ENCODE measurements around the gene TMEM147. TPM values are rescaled to one million over a fixed set of nuclear protein-coding genes. Genes with fewer than 3 reads are reported as not detected.

TMEM147 gene
- total and polyA plus RNA-seq, 10 of the 15 experiments (the other 5 are each of a cell fraction or from before 2014, with no cell fraction given) = 53.4 to 145 (median 79.3) TPM

- TF ChIP-seq, protein P1, sequence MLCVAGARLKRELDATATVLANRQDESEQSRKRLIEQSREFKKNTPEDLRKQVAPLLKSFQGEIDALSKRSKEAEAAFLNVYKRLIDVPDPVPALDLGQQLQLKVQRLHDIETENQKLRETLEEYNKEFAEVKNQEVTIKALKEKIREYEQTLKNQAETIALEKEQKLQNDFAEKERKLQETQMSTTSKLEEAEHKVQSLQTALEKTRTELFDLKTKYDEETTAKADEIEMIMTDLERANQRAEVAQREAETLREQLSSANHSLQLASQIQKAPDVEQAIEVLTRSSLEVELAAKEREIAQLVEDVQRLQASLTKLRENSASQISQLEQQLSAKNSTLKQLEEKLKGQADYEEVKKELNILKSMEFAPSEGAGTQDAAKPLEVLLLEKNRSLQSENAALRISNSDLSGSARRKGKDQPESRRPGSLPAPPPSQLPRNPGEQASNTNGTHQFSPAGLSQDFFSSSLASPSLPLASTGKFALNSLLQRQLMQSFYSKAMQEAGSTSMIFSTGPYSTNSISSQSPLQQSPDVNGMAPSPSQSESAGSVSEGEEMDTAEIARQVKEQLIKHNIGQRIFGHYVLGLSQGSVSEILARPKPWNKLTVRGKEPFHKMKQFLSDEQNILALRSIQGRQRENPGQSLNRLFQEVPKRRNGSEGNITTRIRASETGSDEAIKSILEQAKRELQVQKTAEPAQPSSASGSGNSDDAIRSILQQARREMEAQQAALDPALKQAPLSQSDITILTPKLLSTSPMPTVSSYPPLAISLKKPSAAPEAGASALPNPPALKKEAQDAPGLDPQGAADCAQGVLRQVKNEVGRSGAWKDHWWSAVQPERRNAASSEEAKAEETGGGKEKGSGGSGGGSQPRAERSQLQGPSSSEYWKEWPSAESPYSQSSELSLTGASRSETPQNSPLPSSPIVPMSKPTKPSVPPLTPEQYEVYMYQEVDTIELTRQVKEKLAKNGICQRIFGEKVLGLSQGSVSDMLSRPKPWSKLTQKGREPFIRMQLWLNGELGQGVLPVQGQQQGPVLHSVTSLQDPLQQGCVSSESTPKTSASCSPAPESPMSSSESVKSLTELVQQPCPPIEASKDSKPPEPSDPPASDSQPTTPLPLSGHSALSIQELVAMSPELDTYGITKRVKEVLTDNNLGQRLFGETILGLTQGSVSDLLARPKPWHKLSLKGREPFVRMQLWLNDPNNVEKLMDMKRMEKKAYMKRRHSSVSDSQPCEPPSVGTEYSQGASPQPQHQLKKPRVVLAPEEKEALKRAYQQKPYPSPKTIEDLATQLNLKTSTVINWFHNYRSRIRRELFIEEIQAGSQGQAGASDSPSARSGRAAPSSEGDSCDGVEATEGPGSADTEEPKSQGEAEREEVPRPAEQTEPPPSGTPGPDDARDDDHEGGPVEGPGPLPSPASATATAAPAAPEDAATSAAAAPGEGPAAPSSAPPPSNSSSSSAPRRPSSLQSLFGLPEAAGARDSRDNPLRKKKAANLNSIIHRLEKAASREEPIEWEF (IDR thresholded peaks at IDR 0.05; ENCODE audit: insufficient replicate concordance, low read depth, low read length) = no peak
- TF ChIP-seq POLR2AphosphoS5 (IDR thresholded peaks at IDR 0.05; ENCODE audit: low read length) (no peak), CHD4 (IDR thresholded peaks at IDR 0.05) (no peak)
These were observed 50.5 kb downstream of the TMEM147 start (continued) for GRCh38 chr19:35595928-35596327.

- Histone ChIP-seq H3K9me3 (replicated peaks; ENCODE audit: control insufficient read depth, insufficient read depth, low read length) (no peaks in the 10 kb centered on the region), H3K27ac (ENCODE audit: control insufficient read depth, insufficient read depth) (0 out of 2 replicates have a peak overlapping the region, but pooled peaks have one; percentile 13), H3K27me3 (replicated peaks in 1 of 2; ENCODE audit: control insufficient read depth in 2 of 2, insufficient read depth in 2 of 2, low read length in 1 of 2) (no peaks in the 10 kb centered on the region; a peak in 1 of 4 replicates), H3K4me2 (ENCODE audit: control insufficient read depth, insufficient read depth) (0 out of 2 replicates have a peak overlapping the region, but pooled peaks have one; percentile 34), H3K79me2 (ENCODE audit: control insufficient read depth, insufficient read depth, low read length) (no peaks in the 10 kb centered on the region), H3K4me3 (no peak overlapping the region), H2AFZ (ENCODE audit: control insufficient read depth, low read depth, low read length) (peak overlapping the region; percentile 88), H3K9ac (ENCODE audit: control insufficient read depth, insufficient read depth, low read length) (no peak overlapping the region), H3K4me1 (ENCODE audit: control insufficient read depth, insufficient read depth, low read length) (no peaks in the 10 kb centered on the region; the same call in none of the 2 replicates), H3K36me3 (ENCODE audit: control insufficient read depth in 2 of 2, insufficient read depth in 2 of 2, low read length in 1 of 2) (no peaks in the 10 kb centered on the region), H4K20me1 (ENCODE audit: control insufficient read depth, insufficient read depth) (no peaks in the 10 kb centered on the region)
- 0% methylated on average over 4 of the region's 4 CpGs for WGBS (ENCODE audit: insufficient coverage, insufficient replicate concordance, low lambda C conversion rate, missing lambda C conversion rate)
- FAIRE-seq = peak; percentile 77
- POLR2A ChIA-PET = interaction anchor here (0.7 to 3.0 kb wide), 9 partner anchors 12 to 327 kb away, joined by 3 to 16 read pairs (median 5); partner anchors contain the start of genes COX6B1 and HAUS5
- RAD21 ChIA-PET (ENCODE audit: unreplicated experiment) = interaction anchor here (0.9 to 3.4 kb wide), 5 partner anchors 10 to 239 kb away, joined by 3 to 11 read pairs (median 6); partner anchors contain the start of gene COX6B1
- SMC1A ChIA-PET (ENCODE audit: uncharacterized antibody, unreplicated experiment) = interaction anchor here (1.0 to 2.8 kb wide), 3 partner anchors 11 to 98 kb away, joined by 3 to 14 read pairs (median 3); no protein-coding TSS in a partner anchor
- in situ Hi-C loops (cut with MboI) (no loop called here), intact Hi-C loops (cut with micrococcal nuclease; ENCODE audit: unreplicated experiment) (loop anchor here (5.0 kb wide), 1 partner anchor 249 kb away; the partner anchor contains the start of gene FFAR1)
- peak; percentile 99 for ATAC-seq
- DNase-seq (ENCODE audit: low read depth, low spot score) = peak; percentile 51
- BruUV-seq (replicated peaks) = no TSS peak
- CTCF ChIA-PET = interaction anchor here (0.6 to 3.2 kb wide), 6 partner anchors 14 to 89 kb away, joined by 3 to 16 read pairs (median 4); partner anchors contain the start of gene HAUS5
- TF ChIP-seq ETV6 (conservative IDR thresholded peaks at IDR 0.05 in 1 of 2, IDR thresholded peaks at IDR 0.05 in 1 of 2; ENCODE audit: borderline replicate concordance in 1 of 2, low read depth in 1 of 2) (no peak), RUNX3 (IDR thresholded peaks at IDR 0.05; ENCODE audit: low read length) (peak; percentile 48), CREM (IDR thresholded peaks at IDR 0.05; ENCODE audit: low read depth) (no peak), CBFB (IDR thresholded peaks at IDR 0.05; ENCODE audit: low read depth) (no peak), HDGF (IDR thresholded peaks at IDR 0.05) (peak; percentile 93), JUND (IDR thresholded peaks at IDR 0.05; ENCODE audit: low read depth, low read length) (no peak), MEF2B (IDR thresholded peaks at IDR 0.05; ENCODE audit: partially characterized antibody, poor library complexity, severe bottlenecking) (peak; percentile 59), YY1 (IDR thresholded peaks at IDR 0.05; ENCODE audit: low read depth, low read length) (peak; percentile 68), IKZF2 (IDR thresholded peaks at IDR 0.05) (peak; percentile 75 to 80; a peak in 3 of 4 replicates), RCOR1 (conservative IDR thresholded peaks at IDR 0.05; ENCODE audit: low read depth, low read length) (no peak)
- TF ChIP-seq, protein P2, sequence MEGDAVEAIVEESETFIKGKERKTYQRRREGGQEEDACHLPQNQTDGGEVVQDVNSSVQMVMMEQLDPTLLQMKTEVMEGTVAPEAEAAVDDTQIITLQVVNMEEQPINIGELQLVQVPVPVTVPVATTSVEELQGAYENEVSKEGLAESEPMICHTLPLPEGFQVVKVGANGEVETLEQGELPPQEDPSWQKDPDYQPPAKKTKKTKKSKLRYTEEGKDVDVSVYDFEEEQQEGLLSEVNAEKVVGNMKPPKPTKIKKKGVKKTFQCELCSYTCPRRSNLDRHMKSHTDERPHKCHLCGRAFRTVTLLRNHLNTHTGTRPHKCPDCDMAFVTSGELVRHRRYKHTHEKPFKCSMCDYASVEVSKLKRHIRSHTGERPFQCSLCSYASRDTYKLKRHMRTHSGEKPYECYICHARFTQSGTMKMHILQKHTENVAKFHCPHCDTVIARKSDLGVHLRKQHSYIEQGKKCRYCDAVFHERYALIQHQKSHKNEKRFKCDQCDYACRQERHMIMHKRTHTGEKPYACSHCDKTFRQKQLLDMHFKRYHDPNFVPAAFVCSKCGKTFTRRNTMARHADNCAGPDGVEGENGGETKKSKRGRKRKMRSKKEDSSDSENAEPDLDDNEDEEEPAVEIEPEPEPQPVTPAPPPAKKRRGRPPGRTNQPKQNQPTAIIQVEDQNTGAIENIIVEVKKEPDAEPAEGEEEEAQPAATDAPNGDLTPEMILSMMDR (IDR thresholded peaks at IDR 0.05 in 2 of 3, conservative IDR thresholded peaks at IDR 0.05 in 1 of 3; ENCODE audit: control insufficient read depth in 2 of 3, extremely low read depth in 1 of 3, insufficient read depth in 1 of 3, low read depth in 3 of 3, low read length in 3 of 3) = no peak
These were observed 51.1 kb downstream of the TMEM147 start for GRCh38 chr19:35596366-35596999.

All from GM12878 (cell line).